Astrocyte of the cerebellum (primary cell): Measurements from ENCODE around the gene MAGED1.
A peak's percentile ranks its signal among the peaks of the same experiment; 100 is the strongest.

Experiments used
- DNase-seq: peaks from one replicate; pipeline ENCODE4 v3.0.0-alpha.2; 2011; ENCODE audit warnings: low read depth
- H3K4me3 ChIP-seq: 2 replicates; pipeline ENCODE4 v1.5.1; 2011; ENCODE audit warnings: mild to moderate bottlenecking, low read depth, low read length, moderate library complexity
- CTCF ChIP-seq: IDR thresholded peaks from 2 replicates; pipeline ENCODE4 v1.5.1; 2012; ENCODE audit warnings: low read length, low read depth, moderate library complexity, mild to moderate bottlenecking; ENCODE audit errors: missing control alignments
- in situ Hi-C: cut with HindIII; loops from 2 replicates; pipeline ENCODE4 v1.10.0; 2017; ENCODE audit warnings: low sequenced_read_pairs

MAGED1 gene

GRCh38 chrX:51874123-51874522 lies 19.3 kb upstream of the MAGED1 start:
- no peak overlapping the region for H3K4me3 ChIP-seq
- no peak for DNase-seq
- in situ Hi-C loops = no loop called here
- TF ChIP-seq CTCF = no peak

GRCh38 chrX:51876441-51876840 lies 17.0 kb upstream of the MAGED1 start:
- DNase-seq = no peak
- no peak for TF ChIP-seq CTCF
- no peak overlapping the region for H3K4me3 ChIP-seq
- in situ Hi-C loops = no loop called here

- in situ Hi-C loops = no loop called here
- H3K4me3 ChIP-seq = no peak overlapping the region
- TF ChIP-seq CTCF = no peak
These were observed 15.4 kb upstream of the MAGED1 start for GRCh38 chrX:51878056-51878455.

GRCh38 chrX:51889851-51890250 lies 3.6 kb upstream of the MAGED1 start:
- no peak for DNase-seq
- TF ChIP-seq CTCF = no peak
- H3K4me3 ChIP-seq = no peak overlapping the region
- in situ Hi-C loops = no loop called here

More at GRCh38 chrX:51878056-51878455, 15.4 kb upstream of the MAGED1 start:
- DNase-seq = no peak

- no peak for DNase-seq
- no peak overlapping the region for H3K4me3 ChIP-seq
- TF ChIP-seq CTCF = no peak
- in situ Hi-C loops = no loop called here
These were observed 2.2 kb upstream of the MAGED1 start for GRCh38 chrX:51891245-51891644.

GRCh38 chrX:51891821-51892551 lies 1.4 kb upstream of the MAGED1 start:
- in situ Hi-C loops = no loop called here
- TF ChIP-seq CTCF = no peak
- no peak overlapping the region for H3K4me3 ChIP-seq
- DNase-seq = peak; percentile 68
